Fibroblast of villous mesenchyme (primary cell): ENCODE results near the gene AIF1L. TPM values are rescaled to one million over a fixed set of nuclear protein-coding genes. Genes with fewer than 3 reads are reported as not detected.
"Not testable (repeated sequence)": the region's sequence is repeated elsewhere in the genome, so short reads cannot be mapped to it uniquely, and the experiment has no call there.

ENCODE experiments used
- DNase-seq: peaks from one replicate; pipeline ENCODE4 v3.0.0-alpha.2; 2010; ENCODE audit warnings: low read depth
- H3K4me3 ChIP-seq: 2 replicates; pipeline ENCODE4 v1.5.1; 2011; ENCODE audit warnings: low read depth, mild to moderate bottlenecking, low read length
- total RNA-seq: library from RNA; depleted of rRNA; stranded (reverse); fragments of >200 nt; gene quantifications from 2 replicates; pipeline ENCODE4 v1.2.3, GENCODE V29; 2012
- TF ChIP-seq, protein P1 (sequence below): IDR thresholded peaks from 2 replicates; pipeline ENCODE4 v1.5.1; 2012; ENCODE audit warnings: low read depth, mild to moderate bottlenecking, low read length; ENCODE audit not compliant: insufficient read depth

The AIF1L gene
- total RNA-seq, 1 donor, result 0.43 TPM

DNA sequence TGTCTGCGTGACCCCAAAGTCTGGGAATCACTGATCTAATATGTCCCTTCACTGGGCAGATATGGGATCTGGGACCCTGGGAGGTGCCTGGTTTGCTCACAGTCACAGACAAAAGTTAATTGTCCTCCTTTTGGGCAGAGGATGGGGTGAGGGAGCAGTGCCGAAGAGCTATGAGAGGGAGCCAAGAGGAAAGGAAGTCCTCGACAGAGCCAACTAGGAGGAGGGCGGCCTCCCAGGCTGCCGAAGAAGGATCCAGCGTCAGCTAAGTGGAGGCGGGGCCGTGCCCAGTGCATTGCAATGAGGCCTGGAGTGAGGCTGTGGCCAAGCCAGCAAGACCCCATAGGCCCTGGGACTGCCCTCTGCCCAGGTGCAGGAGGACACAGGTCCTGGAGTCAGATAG lies 11.4 kb downstream of the AIF1L start:
- TF ChIP-seq, protein P1, sequence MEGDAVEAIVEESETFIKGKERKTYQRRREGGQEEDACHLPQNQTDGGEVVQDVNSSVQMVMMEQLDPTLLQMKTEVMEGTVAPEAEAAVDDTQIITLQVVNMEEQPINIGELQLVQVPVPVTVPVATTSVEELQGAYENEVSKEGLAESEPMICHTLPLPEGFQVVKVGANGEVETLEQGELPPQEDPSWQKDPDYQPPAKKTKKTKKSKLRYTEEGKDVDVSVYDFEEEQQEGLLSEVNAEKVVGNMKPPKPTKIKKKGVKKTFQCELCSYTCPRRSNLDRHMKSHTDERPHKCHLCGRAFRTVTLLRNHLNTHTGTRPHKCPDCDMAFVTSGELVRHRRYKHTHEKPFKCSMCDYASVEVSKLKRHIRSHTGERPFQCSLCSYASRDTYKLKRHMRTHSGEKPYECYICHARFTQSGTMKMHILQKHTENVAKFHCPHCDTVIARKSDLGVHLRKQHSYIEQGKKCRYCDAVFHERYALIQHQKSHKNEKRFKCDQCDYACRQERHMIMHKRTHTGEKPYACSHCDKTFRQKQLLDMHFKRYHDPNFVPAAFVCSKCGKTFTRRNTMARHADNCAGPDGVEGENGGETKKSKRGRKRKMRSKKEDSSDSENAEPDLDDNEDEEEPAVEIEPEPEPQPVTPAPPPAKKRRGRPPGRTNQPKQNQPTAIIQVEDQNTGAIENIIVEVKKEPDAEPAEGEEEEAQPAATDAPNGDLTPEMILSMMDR, result no peak
- no peak for DNase-seq

GRCh38 chr9:131111186-131111853 lies 15.0 kb downstream of the AIF1L start:
- DNase-seq, result no peak
- H3K4me3 ChIP-seq, result no peak overlapping the region
- TF ChIP-seq, protein P1, result no peak

More for the DNA sequence above, 11.4 kb downstream of the AIF1L start:
- H3K4me3 ChIP-seq, result no peak overlapping the region

DNA sequence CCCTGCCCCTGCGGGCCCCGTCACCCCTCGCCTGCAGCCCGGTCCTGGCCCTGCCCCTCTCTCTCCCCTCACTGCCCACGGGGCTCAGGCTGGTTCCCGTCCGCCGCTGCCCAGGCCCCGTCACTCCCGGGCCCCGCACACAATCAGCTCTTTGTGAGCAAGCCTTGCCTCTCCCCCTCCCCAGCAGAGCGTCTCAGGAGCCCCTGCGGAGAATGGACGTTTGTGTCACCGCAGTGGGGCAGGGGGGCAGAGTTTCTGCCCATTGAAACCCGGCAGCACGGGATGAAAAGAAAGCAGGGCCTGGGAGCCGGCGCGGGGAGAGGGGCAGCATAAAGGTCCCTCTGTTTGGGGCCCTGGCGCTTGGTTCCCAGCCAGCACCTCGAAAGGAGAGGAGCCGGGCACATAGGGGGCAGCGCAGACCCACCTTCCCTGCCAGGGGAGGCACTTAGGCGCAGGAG lies 15.6 kb downstream of the AIF1L start:
- no peak overlapping the region for H3K4me3 ChIP-seq
- DNase-seq, result no peak
- TF ChIP-seq, protein P1, result no peak

DNA sequence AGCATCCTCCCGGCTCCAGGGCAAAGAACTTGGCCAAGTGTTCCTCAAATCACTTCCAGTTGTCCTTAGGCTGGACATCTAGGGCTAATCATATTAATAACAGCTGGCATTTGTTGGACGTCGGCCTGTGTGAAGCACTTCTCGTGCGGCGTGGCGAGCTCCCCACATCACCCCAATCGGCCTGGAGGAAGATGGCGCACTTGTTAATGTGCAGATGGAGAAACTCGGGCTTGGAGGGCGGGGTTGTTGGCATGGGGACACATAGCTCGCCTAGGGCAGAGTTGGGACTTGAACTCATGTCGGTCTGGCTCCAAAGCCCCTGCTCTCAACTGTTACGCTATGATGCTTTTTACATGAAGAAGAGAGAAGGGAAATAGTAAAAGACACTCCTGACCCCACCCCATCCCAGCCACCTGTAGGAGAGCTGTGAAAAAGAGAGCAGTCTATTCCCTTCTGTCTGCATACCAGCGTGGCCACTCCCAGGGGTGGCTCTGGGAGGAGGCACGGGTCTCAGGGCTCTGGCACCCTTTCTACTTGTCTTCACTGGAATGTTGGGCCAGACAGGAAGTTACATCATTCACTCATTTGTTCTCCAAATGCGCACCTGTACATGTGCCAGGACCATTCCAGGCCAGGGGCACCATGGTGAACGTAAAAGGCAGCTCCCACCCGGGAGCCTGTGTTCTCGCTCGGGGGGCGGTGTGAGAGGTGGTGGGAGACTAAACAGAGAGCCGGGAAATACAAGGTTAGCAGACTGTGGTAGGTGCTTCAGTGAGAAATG lies 16.2 kb downstream of the AIF1L start:
- H3K4me3 ChIP-seq, result no peak overlapping the region
- no peak for DNase-seq
- TF ChIP-seq, protein P1, result no peak

GRCh38 chr9:131113655-131114054 lies 17.3 kb downstream of the AIF1L start:
- TF ChIP-seq, protein P1, result no peak
- DNase-seq, result no peak
- no peak overlapping the region for H3K4me3 ChIP-seq

DNA sequence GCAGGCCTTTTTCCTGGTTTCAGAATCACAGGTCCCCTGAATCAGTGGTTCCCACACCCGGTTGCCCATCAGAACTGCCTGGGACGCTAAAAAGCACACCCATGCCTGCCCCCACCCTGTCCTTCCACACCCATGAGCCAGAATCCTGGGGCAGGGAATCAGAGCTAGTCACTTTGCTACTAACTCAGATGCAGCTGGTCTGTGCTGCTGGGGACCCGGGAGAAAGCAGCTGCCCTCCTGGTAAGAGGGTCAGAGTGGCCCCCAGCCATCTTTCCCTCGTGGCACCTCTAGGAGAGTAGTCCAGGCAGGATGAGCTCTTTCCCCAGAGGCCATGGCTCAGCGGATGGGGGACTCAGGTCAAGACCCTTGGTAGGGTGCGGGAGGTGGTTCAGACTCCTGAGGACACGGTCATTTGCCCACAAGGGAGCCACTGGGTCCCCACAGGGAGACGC lies 17.8 kb downstream of the AIF1L start:
- H3K4me3 ChIP-seq, result no peak overlapping the region
- no peak for DNase-seq
- TF ChIP-seq, protein P1, result no peak

GRCh38 chr9:131115360-131115742 lies 19.0 kb downstream of the AIF1L start:
- H3K4me3 ChIP-seq, result not testable (repeated sequence)

More at GRCh38 chr9:131115360-131115742, 19.0 kb downstream of the AIF1L start:
- DNase-seq, result not testable (repeated sequence)
